B cell (primary cell): ENCODE data around the gene KLHDC7B. TPM values are rescaled to one million over a fixed set of nuclear protein-coding genes. Genes with fewer than 3 reads are reported as not detected.

Experiments used
- ATAC-seq: fragments of 200-7000 bp; cut with Tn5 transposase; one replicate; pipeline ENCODE4 v1.10.0; 2021; ENCODE audit warnings: low read depth, mild to moderate bottlenecking, moderate number of reproducible peaks, moderate library complexity
- CTCF ChIA-PET: fragments of 350-600 bp; sonication (Branson Sonifier 250); formaldehyde crosslinking; loops from one replicate; lab custom pipeline; 2021; ENCODE audit warnings: antibody characterized with exemption, inconsistent platforms; lab: Charles Lee
- POLR2A ChIA-PET: fragments of 350-600 bp; sonication (Branson Sonifier 250); formaldehyde crosslinking; loops from one replicate; lab custom pipeline; 2021; ENCODE audit warnings: antibody characterized with exemption; lab: Charles Lee
- DNase-seq: peaks from one replicate; pipeline ENCODE4 v3.0.0; 2013
- H2AFZ ChIP-seq: 2 replicates; pipeline ENCODE4 v1.6.1; 2012; ENCODE audit warnings: mild to moderate bottlenecking, low read depth, low read length; ENCODE audit not compliant: insufficient read depth, poor library complexity, severe bottlenecking
- H3K27ac ChIP-seq, 2 donors: 1 replicate in 1 of 2; 2 replicates in 1 of 2; pipeline ENCODE4 v1.5.1; 2012 to 2013; ENCODE audit warnings: low read length in 2 of 2, mild to moderate bottlenecking in 2 of 2, moderate library complexity in 1 of 2
- H3K27me3 ChIP-seq, 4 experiments: fragments of 200-600 bp in 1 of 4; sonication (generic) in 1 of 4; replicated peaks in 1 of 4; 1 replicate in 2 of 4; 2 replicates in 2 of 4; pipeline versions ENCODE4 v1.6.1 to v1.7.0; 2013 to 2016; ENCODE audit warnings: low read length in 3 of 4, mild to moderate bottlenecking in 2 of 4, mixed read lengths in 1 of 4, moderate library complexity in 1 of 4; ENCODE audit not compliant: insufficient read depth in 4 of 4, control insufficient read depth in 3 of 4; ENCODE audit errors: control extremely low read depth in 1 of 4
- H3K36me3 ChIP-seq, 2 experiments: replicated peaks in 1 of 2; 1 replicate in 1 of 2; 2 replicates in 1 of 2; pipeline versions ENCODE4 v1.6.1 to v1.7.1; 2013; ENCODE audit warnings: low read length in 1 of 2; ENCODE audit not compliant: insufficient read depth in 2 of 2, control insufficient read depth in 1 of 2; ENCODE audit errors: control extremely low read depth in 1 of 2, extremely low read depth in 1 of 2
- H3K4me1 ChIP-seq, 2 donors: fragments of 200-600 bp in 1 of 2; sonication (generic) in 1 of 2; 1 replicate in 1 of 2; 2 replicates in 1 of 2; pipeline versions ENCODE4 v1.5.1 to v1.6.1; 2013 to 2017; ENCODE audit warnings: low read length in 2 of 2; ENCODE audit not compliant: control insufficient read depth in 2 of 2, insufficient read depth in 2 of 2
- H3K4me2 ChIP-seq: replicated peaks from 2 replicates; pipeline ENCODE3; 2012; ENCODE audit warnings: mild to moderate bottlenecking, low read depth, low read length; ENCODE audit not compliant: poor library complexity, severe bottlenecking
- H3K4me3 ChIP-seq, 5 experiments: fragments of 200-600 bp in 1 of 5; sonication (generic) in 1 of 5; 1 replicate in 3 of 5; 2 replicates in 2 of 5; pipeline versions ENCODE4 v1.5.1 to v1.7.0; 2011 to 2016; ENCODE audit warnings: low read length in 4 of 5, mild to moderate bottlenecking in 4 of 5, low read depth in 2 of 5, control low read depth in 1 of 5, moderate library complexity in 1 of 5; ENCODE audit not compliant: insufficient read depth in 1 of 5; ENCODE audit errors: control extremely low read depth in 1 of 5, extremely low read depth in 1 of 5
- H3K79me2 ChIP-seq: fragments of 200-600 bp; sonication (generic); one replicate; pipeline ENCODE4 v1.6.0; 2016; ENCODE audit warnings: low read length; ENCODE audit not compliant: control insufficient read depth, insufficient read depth
- H3K9ac ChIP-seq: fragments of 200-600 bp; sonication (generic); 2 replicates; pipeline ENCODE4 v1.6.1; 2017; ENCODE audit warnings: mild to moderate bottlenecking, low read length, moderate library complexity
- H3K9me3 ChIP-seq, 3 donors: one replicate each; pipeline versions ENCODE4 v1.6.1 to v1.7.1; 2013; ENCODE audit warnings: low read length in 2 of 3; ENCODE audit not compliant: control insufficient read depth in 2 of 3, insufficient read depth in 1 of 3; ENCODE audit errors: control extremely low read depth in 1 of 3
- H4K20me1 ChIP-seq: 2 replicates; pipeline ENCODE4 v1.6.0; 2012; ENCODE audit warnings: mild to moderate bottlenecking, low read length; ENCODE audit not compliant: insufficient read depth, control insufficient read depth, poor library complexity, severe bottlenecking
- H3K27ac Mint-ChIP-seq: one replicate; pipeline ENCODE4 v1.8.0; 2021; ENCODE audit warnings: mixed read lengths
- H3K27me3 Mint-ChIP-seq: one replicate; pipeline ENCODE4 v1.8.0; 2021; ENCODE audit warnings: mixed read lengths
- H3K4me1 Mint-ChIP-seq: one replicate; pipeline ENCODE4 v1.8.0; 2021; ENCODE audit warnings: mixed read lengths
- H3K4me3 Mint-ChIP-seq: one replicate; pipeline ENCODE4 v1.8.0; 2021; ENCODE audit warnings: mixed read lengths
- H3K9me3 Mint-ChIP-seq: one replicate; pipeline ENCODE4 v1.8.0; 2022; ENCODE audit warnings: mixed read lengths; ENCODE audit not compliant: insufficient read depth
- EZH2 ChIP-seq: IDR thresholded peaks from 2 replicates; pipeline ENCODE4 v1.6.1; 2012; ENCODE audit warnings: borderline replicate concordance, low read depth, mild to moderate bottlenecking, moderate library complexity, low read length; ENCODE audit not compliant: insufficient read depth, poor library complexity, severe bottlenecking
- WGBS: methylation state at CpG from one replicate; pipeline ENCODE4 v1.1.5; 2013; ENCODE audit warnings: missing lambda C conversion rate; ENCODE audit not compliant: insufficient coverage; 5-methylcytosine and 5-hydroxymethylcytosine counted together
- intact Hi-C: fragments of 100-400 bp; cut with micrococcal nuclease; formaldehyde crosslinking; loops from one replicate; pipeline ENCODE4 v1.10.0; 2022
- polyA plus RNA-seq: library from polyadenylated mRNA; depleted of rRNA; stranded (reverse); fragments of >200 nt; gene quantifications from 2 replicates; pipeline ENCODE4 v1.2.3, GENCODE V29; 2012
- total RNA-seq, 2 donors: library from RNA; stranded (reverse); fragments of 120-200 nt in 1 of 2; gene quantifications; 1 replicate in 1 of 2; 2 replicates in 1 of 2; pipeline versions ENCODE4 v1.2.3 to v1.2.4, GENCODE V29; 2013 to 2022
- TF ChIP-seq, protein P1 (sequence below): fragments of 200-600 bp; IDR thresholded peaks from one replicate; pipeline ENCODE4 v1.8.0; 2022; ENCODE audit warnings: antibody characterized with exemption, mild to moderate bottlenecking

Gene KLHDC7B
- total and polyA plus RNA-seq, 2 donors (not counting 1 experiment from before 2014, with no cell fraction given), result 1.8 to 6.2 TPM

DNA sequence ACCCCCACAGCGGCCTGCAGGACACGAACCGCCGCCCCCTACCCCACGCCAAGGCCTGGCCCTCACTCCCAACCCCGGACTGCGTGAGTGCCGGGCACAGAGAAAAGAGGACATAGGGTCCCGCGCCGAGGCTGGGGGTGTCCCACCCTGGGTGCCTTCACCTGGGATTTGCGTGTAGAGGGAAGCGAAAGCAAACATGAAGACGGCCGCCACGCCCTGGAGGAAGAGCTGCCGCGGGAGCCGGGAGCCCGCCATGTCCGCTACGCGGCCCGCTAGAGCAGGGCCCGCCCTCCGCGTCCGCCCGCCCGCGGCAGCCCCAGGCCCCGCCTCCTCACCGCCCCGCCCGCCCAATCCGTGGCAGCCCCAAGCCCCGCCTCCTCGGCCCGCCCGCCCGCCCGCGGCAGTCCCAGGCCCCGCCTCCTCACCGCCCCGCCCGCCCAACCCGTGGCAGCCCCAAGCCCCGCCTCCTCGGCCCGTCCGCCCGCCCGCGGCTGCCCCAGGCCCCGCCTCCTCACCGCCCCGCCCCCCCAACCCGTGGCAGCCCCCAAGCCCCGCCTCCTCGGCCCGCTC, 38.2 kb upstream of the KLHDC7B start, which contains the start of gene LMF2:
Gene LMF2, minus strand, starts transcription at position 282 of the 570 bp plus-strand sequence. Its CDS starts 27 bp downstream, at position 255.
- TF ChIP-seq EZH2, result no peak
- TF ChIP-seq, protein P1, sequence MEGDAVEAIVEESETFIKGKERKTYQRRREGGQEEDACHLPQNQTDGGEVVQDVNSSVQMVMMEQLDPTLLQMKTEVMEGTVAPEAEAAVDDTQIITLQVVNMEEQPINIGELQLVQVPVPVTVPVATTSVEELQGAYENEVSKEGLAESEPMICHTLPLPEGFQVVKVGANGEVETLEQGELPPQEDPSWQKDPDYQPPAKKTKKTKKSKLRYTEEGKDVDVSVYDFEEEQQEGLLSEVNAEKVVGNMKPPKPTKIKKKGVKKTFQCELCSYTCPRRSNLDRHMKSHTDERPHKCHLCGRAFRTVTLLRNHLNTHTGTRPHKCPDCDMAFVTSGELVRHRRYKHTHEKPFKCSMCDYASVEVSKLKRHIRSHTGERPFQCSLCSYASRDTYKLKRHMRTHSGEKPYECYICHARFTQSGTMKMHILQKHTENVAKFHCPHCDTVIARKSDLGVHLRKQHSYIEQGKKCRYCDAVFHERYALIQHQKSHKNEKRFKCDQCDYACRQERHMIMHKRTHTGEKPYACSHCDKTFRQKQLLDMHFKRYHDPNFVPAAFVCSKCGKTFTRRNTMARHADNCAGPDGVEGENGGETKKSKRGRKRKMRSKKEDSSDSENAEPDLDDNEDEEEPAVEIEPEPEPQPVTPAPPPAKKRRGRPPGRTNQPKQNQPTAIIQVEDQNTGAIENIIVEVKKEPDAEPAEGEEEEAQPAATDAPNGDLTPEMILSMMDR, result no peak
- Mint-ChIP-seq H3K4me3 (peak within 1 kb of the TSS; percentile 95), H3K9me3 (no peaks in the 10 kb centered on the region), H3K27me3 (no peaks in the 10 kb centered on the region), H3K27ac (peak within 1 kb of the TSS; percentile 98), H3K4me1 (peaks cover 28% of the 10 kb centered on the region)
- H3K9ac ChIP-seq, result peak within 1 kb of the TSS; percentile 86
- peak within 1 kb of the TSS; percentile 93 for H3K4me2 ChIP-seq
- peaks cover 0 to 32% of the 10 kb centered on the region in 2 experiments for H3K36me3 ChIP-seq
- peaks cover 19 to 29% of the 10 kb centered on the region in 2 donors for H3K4me1 ChIP-seq
- peak; percentile 74 for ATAC-seq
- intact Hi-C loops, result loop anchor here (1.0 to 5.0 kb wide), 2 partner anchors 38 to 165 kb away; partner anchors contain the start of gene PPP6R2
- H3K9me3 ChIP-seq, result no peaks in the 10 kb centered on the region
- H4K20me1 ChIP-seq, result peaks cover 35% of the 10 kb centered on the region
- H3K79me2 ChIP-seq, result peaks cover 54% of the 10 kb centered on the region
- peak within 1 kb of the TSS; percentile 81 for H2AFZ ChIP-seq
- DNase-seq, result no peak
- peak within 1 kb of the TSS; percentile 75 to 92 (median 91) for H3K4me3 ChIP-seq
- ChIA-PET POLR2A (interaction anchor here (0.6 to 1.9 kb wide), 11 partner anchors 11 to 114 kb away, joined by 3 to 35 read pairs (median 8); partner anchors contain the start of genes CHKB, SCO2 and TYMP), CTCF (interaction anchor here (0.7 to 5.8 kb wide), 9 partner anchors 9 to 263 kb away, joined by 3 to 71 read pairs (median 3); partner anchors contain the start of genes SCO2 and SYCE3)
- H3K27ac ChIP-seq, result peak within 1 kb of the TSS; percentile 88 to 92
- under 1% methylated on average over 30 of the region's 62 CpGs for WGBS
- H3K27me3 ChIP-seq, result no peaks in the 10 kb centered on the region
